ENCODE measurements around the gene ELP1. TPM values are rescaled to one million over a fixed set of nuclear protein-coding genes. Genes with fewer than 3 reads are reported as not detected.

Gene ELP1
- total and polyA plus RNA-seq, 2 donors (not counting 3 experiments of a cell fraction or from before 2014, with no cell fraction given) = 12.6 to 21.8 TPM

GRCh38 chr9:108836319-108836718, 97.6 kb downstream of the ELP1 start:
- BruUV-seq (replicated peaks) = no TSS peak
- Histone ChIP-seq H3K4me1 (ENCODE audit: control insufficient read depth, extremely low read depth, insufficient read depth, low read length) (peaks cover 8% of the 10 kb centered on the region), H4K20me1 (replicated peaks; ENCODE audit: control insufficient read depth, extremely low read depth, insufficient read depth, low read length) (no peaks in the 10 kb centered on the region), H3K27me3 (ENCODE audit: control insufficient read depth in 2 of 2, insufficient read depth in 2 of 2, low read length in 2 of 2) (no peaks in the 10 kb centered on the region), H3K9me3 (replicated peaks; ENCODE audit: control insufficient read depth, insufficient read depth, low read length) (no peaks in the 10 kb centered on the region), H3K9ac (replicated peaks; ENCODE audit: extremely low read depth, insufficient read depth, low read length) (no peak overlapping the region), H3K79me2 (ENCODE audit: control insufficient read depth, insufficient read depth, low read length) (no peaks in the 10 kb centered on the region), H2AFZ (ENCODE audit: low read depth, low read length) (no peak overlapping the region), H3K4me2 (ENCODE audit: insufficient read depth, low read length) (no peak overlapping the region), H3K27ac (ENCODE audit: insufficient read depth, low read depth, low read length) (no peak overlapping the region), H3K9me1 (replicated peaks; ENCODE audit: control insufficient read depth, extremely low read depth, insufficient read depth, low read length) (no peaks in the 10 kb centered on the region), H3K4me3 (replicated peaks in 1 of 3; ENCODE audit: insufficient read depth in 1 of 3, low read depth in 1 of 3, low read length in 3 of 3) (no peak overlapping the region), H3K36me3 (ENCODE audit: control insufficient read depth in 2 of 2, extremely low read depth in 1 of 2, insufficient read depth in 2 of 2, low read length in 2 of 2) (no peaks in the 10 kb centered on the region)
- POLR2A ChIA-PET = no interaction called here
- dilution Hi-C loops (cut with MboI; ENCODE audit: extremely low pct_ligation_motif_present, low sequenced_read_pairs) = no loop called here
- CTCF ChIA-PET = interaction anchor here (1.0 kb wide), 1 partner anchor 1411 kb away, joined by 3 read pairs; no protein-coding TSS in a partner anchor
- DNase-seq (ENCODE audit: low read depth, low spot score) (no peak), FAIRE-seq (no peak)
- intact Hi-C loops (cut with micrococcal nuclease) = no loop called here
- no peak for TF ChIP-seq MAX (IDR thresholded peaks at IDR 0.05; ENCODE audit: insufficient read depth, insufficient read length)
- TF ChIP-seq, protein P1, sequence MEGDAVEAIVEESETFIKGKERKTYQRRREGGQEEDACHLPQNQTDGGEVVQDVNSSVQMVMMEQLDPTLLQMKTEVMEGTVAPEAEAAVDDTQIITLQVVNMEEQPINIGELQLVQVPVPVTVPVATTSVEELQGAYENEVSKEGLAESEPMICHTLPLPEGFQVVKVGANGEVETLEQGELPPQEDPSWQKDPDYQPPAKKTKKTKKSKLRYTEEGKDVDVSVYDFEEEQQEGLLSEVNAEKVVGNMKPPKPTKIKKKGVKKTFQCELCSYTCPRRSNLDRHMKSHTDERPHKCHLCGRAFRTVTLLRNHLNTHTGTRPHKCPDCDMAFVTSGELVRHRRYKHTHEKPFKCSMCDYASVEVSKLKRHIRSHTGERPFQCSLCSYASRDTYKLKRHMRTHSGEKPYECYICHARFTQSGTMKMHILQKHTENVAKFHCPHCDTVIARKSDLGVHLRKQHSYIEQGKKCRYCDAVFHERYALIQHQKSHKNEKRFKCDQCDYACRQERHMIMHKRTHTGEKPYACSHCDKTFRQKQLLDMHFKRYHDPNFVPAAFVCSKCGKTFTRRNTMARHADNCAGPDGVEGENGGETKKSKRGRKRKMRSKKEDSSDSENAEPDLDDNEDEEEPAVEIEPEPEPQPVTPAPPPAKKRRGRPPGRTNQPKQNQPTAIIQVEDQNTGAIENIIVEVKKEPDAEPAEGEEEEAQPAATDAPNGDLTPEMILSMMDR (IDR thresholded peaks at IDR 0.05; ENCODE audit: extremely low read depth in 1 of 2, insufficient read depth in 1 of 2, low read depth in 1 of 2, low read length in 2 of 2) = no peak
- no peak for TF ChIP-seq GATA2 (IDR thresholded peaks at IDR 0.05; ENCODE audit: insufficient read depth, insufficient read length, low read depth, low read length)
- TF ChIP-seq MYC (IDR thresholded peaks at IDR 0.05; ENCODE audit: low read depth, low read length) = no peak
- TF ChIP-seq FOS (IDR thresholded peaks at IDR 0.05; ENCODE audit: borderline replicate concordance, insufficient read depth, low read length) = no peak
- TF ChIP-seq EZH2 (IDR thresholded peaks at IDR 0.05; ENCODE audit: borderline replicate concordance, low read depth, low read length, severe bottlenecking) = no peak
- no peak for TF ChIP-seq POLR2AphosphoS5 (IDR thresholded peaks at IDR 0.05; ENCODE audit: insufficient read depth, low read depth, low read length)
- TF ChIP-seq JUN (IDR thresholded peaks at IDR 0.05; ENCODE audit: borderline replicate concordance, insufficient read depth, insufficient read length, low read depth) = no peak
- no peak for TF ChIP-seq POLR2A (IDR thresholded peaks at IDR 0.05; ENCODE audit: low read depth, low read length)

Measured in endothelial cell of umbilical vein (primary cell).